HK-2 (cell line): ENCODE data around the gene HDHD3.

Experiments
- DNase-seq: peaks from one replicate; pipeline ENCODE4 v3.0.0-alpha.2; 2018; ENCODE audit not compliant: unreplicated experiment

HDHD3 gene

DNA sequence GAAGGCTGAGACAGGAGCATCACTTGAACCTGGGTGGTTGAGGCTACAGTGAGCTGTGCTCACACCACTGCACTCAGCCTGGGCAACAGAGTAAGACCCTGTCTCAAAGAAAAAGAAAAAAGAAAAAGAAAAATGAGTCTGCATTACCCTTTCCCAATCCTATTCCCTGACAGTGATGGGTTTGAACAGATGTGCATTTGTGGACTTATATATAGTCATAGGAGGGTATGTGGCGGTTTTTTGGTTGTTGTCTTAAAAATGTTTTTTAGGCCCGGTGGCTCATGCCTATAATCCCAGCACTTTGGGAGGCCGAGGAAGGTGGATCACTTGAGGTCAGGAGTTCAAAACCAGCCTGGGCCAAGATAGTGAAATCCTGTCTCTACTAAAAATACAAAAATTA lies 13.4 kb downstream of the HDHD3 start:
- no peak for DNase-seq

DNA sequence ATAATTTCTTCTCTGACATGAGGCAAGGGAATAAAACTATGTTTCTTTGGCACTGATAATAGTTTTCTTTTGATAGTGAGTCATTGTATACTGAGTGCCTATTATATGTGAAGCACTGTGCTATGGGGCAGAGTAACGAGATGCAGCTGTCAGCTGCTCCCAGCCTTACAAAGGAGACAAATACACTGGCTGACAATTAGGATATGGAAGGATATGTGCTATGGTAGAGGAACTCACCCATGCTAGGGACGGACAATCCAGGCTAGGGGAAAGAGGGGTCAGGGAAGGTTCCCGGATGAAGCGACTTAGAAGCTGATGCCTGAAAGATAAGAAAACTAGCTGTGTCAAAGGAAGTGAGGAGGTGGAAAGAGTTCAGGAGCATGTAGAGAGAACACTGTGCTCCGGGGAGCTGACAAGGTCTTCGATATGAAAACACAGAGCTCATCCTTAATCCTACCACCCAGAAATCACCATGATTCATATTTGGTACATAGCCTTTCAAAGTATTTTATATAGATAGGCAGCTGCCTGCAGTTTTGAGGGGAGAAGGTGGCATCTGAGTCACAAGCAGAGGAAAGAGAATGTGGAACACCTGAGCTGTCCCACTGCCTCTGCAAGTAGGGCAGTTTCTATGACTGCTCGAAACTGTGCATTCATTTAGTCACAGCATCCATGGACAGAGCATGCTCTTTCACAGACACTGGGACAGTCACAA lies 15.3 kb downstream of the HDHD3 start:
- no peak for DNase-seq

DNA sequence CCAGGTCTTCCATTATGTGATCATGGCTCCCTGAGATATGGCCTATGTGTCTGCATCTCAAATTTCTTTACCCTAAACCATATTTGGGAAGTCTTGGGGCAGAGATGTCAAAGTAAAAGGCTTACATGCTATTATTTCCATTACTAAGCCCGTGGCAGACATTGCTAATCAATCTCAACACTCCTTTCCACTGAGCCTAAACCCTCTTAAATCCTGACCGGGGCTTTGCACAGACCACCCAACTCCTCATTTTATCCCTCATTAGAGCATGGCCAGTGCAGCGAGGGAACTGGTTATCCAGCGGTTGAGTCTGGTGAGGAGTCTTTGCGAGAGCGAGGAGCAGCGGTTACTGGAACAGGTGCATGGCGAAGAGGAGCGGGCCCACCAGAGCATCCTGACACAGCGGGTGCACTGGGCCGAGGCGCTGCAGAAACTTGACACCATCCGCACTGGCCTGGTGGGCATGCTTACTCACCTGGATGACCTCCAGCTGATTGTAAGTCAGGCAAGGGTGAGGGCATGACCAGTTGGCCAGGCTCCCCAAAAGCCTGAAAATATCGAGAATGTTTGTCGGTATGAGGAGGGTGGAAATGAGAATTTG lies 16.4 kb downstream of the HDHD3 start:
- no peak for DNase-seq

DNA sequence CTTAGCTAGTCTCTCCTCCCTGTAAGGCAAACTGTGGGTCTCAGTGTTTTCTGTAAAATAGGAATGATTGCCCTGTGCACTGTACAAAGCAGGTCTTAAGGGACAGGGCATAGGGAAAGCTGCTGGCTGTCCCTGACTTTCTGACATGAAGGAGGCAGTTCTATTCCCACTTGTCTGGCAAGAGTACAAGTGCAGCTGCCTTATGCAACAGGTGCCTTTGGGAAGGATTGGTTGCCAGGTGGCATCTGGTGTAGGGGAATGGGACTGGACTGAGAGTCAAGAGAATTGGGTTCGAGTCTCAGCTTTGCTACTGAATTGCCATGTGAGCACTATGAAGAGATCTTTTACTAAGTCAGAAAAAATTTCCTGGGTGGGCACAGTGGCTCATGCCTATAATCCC lies 17.4 kb downstream of the HDHD3 start:
- no peak for DNase-seq

DNA sequence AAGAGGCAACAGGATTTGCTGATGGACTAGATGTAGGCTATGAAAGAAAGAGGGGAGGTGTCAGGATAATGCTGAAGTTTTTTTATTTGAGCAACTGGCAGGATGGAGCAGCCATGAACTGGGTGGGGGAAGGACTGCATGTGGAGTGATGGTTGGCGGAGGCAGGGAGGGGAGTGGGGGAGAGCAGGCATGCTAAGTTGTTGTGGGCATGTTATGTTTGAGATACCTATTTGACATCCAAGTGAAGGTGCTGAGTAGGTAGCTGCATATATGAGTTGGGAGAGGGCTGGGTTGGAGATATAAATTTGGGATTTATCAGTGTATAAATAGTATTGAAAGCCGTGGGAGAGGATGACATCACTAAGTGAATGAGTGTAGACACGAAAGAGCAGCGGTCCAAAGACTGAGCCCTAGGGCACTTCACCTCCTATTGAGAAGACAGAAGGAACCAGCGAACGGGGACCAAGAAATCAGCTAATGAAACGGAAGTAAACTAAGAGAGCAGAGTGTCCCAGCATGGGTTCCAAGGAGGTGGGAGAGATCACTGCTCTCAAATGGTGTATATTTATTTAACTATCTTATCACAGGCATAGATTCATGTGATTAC lies 20.0 kb downstream of the HDHD3 start:
- DNase-seq = no peak

DNA sequence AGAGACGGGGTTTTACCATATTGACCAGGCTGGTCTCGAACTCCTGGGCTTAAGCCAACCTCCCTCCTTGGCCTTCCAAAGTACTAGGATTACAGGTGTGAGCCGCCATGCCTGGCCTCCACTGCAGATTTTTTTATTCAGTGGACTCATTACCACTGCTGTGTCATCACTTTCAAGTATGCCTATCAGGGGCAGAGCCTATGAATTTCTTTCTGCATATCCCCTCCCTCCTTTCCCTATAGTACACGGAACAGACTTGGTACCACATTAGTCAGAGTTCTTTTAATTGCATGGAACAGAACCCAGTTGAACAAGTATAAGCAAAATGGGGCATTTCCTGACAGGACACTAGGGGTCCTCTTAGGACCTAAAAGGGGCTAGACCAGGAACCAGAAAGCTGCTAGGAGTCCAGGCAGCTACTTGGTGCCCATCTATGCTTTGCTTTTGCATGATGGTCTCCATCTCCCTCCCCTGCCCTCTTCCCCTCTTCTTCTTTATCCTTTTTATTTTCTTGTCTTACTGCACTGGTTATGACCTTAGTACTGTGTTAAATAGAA lies 21.7 kb downstream of the HDHD3 start:
- no peak for DNase-seq

DNA sequence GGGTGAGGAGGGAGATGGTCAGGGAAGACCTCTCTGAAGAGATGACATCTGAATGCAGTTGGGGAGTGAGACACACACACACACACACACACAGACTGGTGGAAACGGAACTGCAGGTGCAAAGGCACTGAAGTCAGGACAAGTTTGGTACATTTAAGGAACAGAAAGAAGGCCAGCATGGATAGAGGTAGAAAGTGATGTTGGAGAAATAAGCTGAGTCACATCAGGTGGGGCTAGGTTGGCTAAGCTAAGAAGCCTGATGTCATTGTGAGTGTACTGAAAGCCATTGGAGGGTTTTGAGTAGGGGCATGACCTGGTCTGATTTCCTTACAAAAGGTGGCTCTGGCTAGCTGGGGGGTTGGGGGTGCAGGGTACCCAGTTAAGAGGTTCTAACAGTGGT lies 24.4 kb downstream of the HDHD3 start:
- DNase-seq = no peak

DNA sequence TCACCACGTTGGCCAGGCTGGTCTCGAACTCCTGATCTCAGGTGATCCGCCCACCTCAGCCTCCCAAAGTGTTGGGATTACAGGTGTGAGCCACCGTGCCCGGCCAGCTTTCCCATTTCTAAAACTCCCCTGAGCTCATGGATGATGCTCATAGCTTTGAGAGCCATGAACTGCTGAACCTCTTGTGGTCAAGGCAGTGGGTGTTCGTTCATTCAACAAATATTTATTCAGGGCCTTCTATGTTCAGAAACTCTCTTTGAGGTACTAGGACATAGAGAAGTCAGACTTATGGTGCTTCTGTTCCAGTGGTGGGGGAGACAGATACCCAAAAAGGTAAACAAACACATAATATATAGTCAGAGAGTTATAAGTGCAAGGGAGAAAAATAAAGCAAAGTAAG lies 24.8 kb downstream of the HDHD3 start:
- DNase-seq = no peak

DNA sequence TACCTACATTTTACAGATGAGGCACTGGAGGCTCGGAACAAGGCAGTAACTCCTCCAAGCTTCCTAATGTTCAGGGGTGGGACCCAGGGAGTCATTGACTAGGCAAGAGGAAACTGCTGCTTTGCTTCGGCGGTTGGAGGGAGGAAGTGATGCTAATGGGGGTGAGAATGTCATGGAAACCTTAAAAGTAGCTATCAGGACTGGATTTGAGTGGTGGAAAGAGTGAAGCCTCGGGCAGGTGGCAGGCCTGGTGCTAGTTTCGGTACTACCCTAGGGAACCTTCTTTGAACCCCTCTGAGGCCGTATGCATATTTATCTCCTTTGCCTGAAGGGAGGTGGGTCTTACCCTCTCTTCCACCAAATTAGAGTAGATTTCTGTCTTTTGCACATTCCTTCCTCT lies 25.8 kb downstream of the HDHD3 start:
- DNase-seq = no peak

DNA sequence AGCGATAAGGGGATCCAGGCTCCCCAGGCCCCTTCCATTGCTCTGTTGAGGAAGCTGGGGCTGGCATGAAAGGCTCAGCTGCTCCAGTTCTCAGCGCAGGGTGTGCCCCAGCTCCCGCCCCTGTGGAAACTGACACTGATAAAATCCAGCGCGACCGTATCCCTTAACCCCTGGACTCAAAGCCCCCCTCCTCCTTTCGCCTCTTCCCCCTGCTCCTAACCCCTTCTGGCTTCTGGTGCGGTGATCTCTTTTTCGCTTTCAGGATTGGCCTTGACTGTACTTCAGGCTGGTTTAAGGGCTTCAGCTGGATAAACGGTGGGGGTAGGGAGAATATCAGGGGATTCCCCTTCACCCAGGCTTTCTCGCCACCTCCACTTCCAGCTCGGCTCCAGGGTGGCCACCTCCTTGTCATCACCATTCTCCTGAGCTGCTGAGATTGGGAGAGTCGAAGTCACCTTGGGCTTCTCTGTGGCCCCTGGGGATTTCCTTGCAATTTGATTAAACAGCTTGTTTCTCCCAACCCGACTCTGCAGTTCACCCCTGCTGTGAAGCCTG lies 26.6 kb downstream of the HDHD3 start:
- DNase-seq = no peak

DNA sequence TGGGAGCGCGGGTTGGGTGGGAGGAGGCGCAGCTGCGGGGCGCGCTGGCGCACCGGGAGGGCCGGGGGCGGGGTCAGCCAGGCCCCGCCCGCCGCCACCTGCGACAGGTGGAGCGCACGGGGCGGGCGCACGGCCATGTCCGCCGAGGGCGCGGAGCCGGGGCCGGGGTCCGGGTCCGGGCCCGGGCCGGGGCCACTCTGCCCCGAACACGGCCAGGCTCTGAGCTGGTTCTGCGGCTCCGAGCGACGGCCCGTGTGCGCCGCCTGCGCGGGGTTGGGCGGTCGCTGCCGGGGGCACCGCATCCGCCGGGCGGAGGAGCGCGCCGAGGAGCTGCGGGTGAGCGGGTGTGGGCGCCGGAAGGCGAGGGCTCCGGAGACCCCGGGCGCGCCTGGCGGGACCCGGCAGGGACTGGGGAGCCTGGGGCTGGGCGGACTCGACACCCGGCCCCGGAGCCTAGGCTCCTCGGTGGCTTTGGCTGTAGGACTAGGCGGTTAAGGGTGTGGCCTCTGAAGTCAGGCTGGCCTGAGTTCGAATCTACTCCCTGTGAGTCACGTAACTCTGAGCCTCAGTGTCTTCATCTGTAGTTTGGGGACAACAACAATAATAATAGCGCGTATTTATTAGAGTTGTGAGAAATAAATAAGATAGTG lies 27.2 kb downstream of the HDHD3 start, which contains the start of gene BSPRY:
Gene BSPRY, plus strand, starts transcription at position 97 of the 650 bp plus-strand sequence. Its CDS starts 39 bp downstream, at position 136.
- no peak for DNase-seq

DNA sequence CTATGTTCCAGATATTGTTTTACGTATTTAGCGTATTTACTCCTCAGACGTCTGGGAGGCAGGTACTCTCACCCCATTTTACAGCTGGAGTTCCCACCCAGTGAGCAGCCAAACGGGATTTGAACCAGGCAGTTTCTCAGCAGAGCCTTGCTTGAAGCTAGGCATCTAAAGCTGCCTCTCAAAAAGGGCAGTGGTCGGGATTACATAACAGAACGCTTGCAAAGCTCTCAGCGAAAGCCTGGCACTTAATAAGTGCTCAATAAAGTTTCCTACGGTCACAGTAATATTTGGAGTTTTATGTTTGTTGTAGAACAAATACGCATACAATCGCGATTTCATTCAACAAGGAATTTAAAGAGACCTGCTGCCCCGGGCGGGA lies 27.7 kb downstream of the HDHD3 start:
- DNase-seq = no peak

DNA sequence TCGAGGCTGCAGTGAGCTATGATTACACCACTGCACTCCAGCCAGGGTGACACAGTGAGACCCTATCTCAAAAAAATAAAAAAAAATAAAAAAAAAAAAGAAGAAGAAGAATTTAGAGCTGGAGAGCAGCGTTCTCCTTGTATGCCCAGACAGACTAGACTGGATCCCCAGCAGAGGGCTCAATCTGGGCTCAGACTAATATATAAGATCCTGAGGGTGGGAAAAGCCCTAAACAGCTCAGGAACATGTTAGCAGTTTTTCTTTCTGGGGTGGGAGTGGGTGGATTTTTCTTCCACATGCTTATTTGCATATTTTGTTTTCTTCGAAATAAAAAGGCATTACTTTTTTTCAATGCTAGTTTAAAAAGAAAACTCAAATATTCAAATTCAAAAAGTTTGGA lies 28.3 kb downstream of the HDHD3 start:
- no peak for DNase-seq

DNA sequence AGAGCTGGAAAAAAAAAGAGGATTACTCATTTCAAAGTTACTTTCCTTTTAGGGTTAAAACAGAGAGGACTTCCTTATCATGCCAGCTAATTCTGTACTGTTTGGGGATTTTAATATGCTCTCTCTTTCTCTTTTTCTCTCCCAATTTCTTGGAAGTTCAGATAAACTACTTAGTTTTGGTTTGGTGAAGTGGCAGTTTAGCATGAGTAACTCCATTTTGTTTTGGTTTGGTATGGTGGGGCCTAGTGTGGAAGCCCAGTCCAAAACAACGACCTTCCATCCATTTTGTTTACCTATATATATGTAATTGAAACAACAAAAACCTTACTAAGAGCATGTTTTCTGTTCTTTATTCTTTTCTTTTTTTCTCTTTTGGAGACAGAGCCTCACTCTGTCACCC lies 31.1 kb downstream of the HDHD3 start:
- DNase-seq = no peak

DNA sequence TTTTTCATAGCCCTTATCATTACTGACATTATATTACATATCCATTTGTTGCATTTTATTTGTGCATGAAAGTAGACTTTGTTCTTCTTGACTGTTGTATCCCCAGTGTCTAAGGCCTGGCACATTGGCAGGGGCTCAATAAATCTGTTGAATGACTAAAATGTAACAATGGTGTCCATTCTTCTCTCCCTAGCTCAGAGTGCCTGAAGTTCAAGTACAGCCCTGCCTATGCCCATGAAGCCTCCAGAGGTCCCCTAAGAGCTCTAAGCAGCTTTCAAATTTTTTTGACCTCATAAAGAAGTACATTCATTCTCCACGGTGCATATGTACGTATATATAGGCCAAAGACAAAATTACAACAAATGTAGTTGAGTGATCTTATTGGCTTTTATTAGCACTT lies 31.6 kb downstream of the HDHD3 start:
- DNase-seq = no peak

DNA sequence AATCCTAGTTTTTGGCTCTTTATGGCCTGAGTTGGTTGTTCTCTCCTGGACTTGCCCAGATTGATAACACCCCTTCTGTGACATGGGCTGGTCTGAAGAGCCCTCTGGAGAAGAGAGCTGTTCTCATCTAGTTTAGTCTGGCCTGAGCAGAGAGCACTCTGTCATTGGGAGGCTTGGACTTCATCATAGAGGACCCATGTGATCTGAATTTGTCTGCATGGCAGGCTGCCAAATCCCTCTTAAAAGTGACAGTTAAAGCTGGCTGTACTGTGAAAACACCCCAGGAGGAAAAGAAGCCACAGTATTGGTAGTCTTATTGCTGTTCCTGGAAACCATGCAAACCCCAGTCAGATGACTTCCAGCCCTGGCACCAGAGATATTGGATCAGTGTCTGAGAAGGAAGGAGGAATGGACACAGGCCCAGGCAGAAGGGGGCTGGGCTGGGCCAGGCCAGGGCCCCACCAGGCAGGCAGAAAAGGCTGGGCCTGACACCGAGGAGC lies 33.0 kb downstream of the HDHD3 start:
- peak; percentile 49 for DNase-seq

DNA sequence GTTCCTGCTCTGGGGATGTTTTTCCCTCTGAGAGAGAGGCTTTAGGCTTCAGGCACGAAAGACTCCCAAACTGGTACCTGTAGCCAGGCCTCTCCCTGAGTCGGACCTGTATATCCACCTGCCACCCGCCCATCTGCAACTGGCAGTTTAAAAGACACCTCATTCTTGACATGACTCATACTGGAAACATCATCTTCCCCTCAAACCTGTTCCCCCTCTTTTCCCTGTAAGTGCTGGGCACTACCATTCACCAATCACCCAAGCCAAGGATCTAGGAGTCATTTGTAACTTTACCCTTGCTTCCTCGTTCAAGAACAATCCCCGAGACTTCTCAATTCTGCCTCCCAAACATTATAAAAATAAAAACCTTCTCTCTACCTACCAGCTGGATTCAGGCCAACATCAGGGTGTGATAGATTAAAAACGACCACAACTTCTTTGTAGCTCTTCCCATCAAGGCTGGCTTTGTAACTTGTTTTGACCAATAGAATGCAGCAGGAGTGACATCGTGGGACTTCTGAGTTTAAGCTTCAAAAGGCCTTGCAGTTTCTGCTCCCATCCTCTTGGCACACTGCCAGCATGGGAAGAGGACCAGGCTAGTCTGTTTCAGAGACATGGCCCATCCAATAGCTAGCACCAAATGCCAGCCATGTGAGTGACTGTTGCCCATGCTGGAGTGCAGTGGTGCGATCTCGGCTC lies 34.9 kb downstream of the HDHD3 start:
- DNase-seq = no peak

DNA sequence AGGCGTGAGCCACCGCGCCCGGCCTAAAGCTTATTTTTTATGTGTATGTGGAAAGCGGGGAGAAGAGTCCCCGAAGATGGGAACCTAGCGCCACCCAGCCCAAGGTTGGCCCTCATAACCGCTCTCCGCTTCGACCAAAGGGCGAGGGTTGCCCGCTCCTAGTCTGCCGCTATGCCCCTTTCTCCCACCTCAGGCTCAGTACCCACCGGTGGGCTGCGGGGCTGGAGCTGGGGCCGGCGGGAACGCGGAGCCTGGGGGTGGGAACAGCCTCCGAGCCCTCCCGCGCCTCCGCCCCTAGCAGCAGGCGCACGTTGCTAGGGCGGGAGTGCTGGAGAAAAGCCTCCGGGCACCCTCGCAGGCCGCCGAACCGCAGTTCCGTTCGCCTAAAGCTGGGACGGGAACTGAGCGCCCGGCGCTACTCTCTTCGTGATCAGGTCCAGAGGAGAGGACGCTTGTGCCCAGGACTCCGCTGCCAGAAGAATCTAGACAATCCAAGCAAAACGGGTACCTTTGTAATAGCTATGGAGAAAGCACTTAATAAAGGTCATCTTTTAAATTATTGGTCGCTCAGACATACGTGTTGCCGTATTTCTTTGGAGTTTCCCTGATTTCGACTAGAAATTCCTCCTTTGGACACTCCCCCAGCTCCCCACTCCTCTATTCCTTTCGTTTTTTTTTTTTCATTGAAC lies 36.6 kb downstream of the HDHD3 start, which contains the start of gene WDR31:
Gene WDR31, minus strand, starts transcription at position 265 of the 689 bp plus-strand sequence. CDS start 8,253 bp downstream, outside the sequence.
- DNase-seq = peak; percentile 92

DNA sequence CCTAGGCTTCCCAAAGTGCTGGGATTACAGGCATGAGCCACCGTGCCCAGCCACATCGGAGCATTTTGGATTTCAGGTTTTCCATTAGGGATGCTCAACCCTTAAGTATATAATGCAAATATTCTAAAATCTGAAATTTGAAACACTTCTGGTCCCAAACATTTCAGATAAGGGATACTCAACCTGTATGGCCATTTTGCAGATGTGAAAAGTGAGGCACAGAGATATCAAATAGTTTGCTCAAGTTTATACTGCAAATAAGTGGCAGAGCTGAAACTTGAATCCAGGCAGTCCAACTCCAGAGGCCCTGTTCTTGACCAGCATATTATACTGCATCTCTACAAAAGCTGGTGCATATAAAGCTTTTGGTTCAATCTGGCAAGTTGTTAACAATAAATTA lies 39.1 kb downstream of the HDHD3 start:
- DNase-seq = no peak

DNA sequence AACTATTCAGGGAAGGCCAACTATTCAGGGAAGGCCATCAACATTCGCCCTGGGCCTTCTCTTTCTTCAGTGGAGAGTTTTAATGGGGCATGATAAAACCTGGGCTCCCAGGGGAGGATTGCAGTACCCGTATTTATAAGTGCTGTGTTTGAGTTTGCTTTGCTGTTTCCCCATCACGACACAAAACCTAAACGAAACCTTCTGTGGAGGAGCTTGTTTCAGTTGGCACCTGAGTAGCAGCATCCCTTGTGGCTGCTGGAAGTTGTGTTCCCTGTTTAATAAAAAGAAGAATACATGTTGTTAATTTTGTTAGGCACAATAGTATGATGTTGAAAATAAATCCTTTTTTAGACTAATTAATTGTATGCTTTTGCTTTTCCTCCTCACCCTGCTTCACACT lies 45.0 kb downstream of the HDHD3 start:
- no peak for DNase-seq
